ENCODE data around the gene EML4. TPM values are rescaled to one million over a fixed set of nuclear protein-coding genes. Genes with fewer than 3 reads are reported as not detected.
A peak's percentile ranks its signal among the peaks of the same experiment; 100 is the strongest.

EML4 gene
- total and polyA plus RNA-seq, 2 of the 13 experiments (the other 11 are each of a cell fraction or from before 2014, with no cell fraction given): 243 to 476 TPM

- peaks cover 61% of the 10 kb centered on the region for H4K20me1 ChIP-seq (ENCODE audit: insufficient read depth, low read length)
- FAIRE-seq (no peak), DNase-seq (ENCODE audit: low spot score) (no peak), ATAC-seq (peak; percentile 23)
- ChIA-PET POLR2A (interaction anchor here (0.6 to 4.2 kb wide), 8 partner anchors 10 to 101 kb away, joined by 3 to 33 read pairs (median 4); no protein-coding TSS in a partner anchor), CTCF (ENCODE audit: low intra/inter-chr PET ratio, low total read pairs) (interaction anchor here (1.1 kb wide), 1 partner anchor 97 kb away, joined by 3 read pairs; no protein-coding TSS in a partner anchor)
- BruUV-seq (replicated peaks): no TSS peak
- H3K9ac ChIP-seq (ENCODE audit: insufficient read depth, low read depth, low read length): peak overlapping the region; percentile 66; the same call in 1 of the 2 replicates
- peaks cover 100% of the 10 kb centered on the region for H3K4me1 ChIP-seq (ENCODE audit: insufficient read depth, low read length)
- H3K4me3 ChIP-seq (replicated peaks in 1 of 3; ENCODE audit: insufficient read depth in 1 of 3, low read depth in 2 of 3, low read length in 3 of 3): peak overlapping the region in 2 of 3 experiments; percentile 6 to 9; a peak in 2 of 6 replicates
- peak overlapping the region; percentile 98 for H3K27ac ChIP-seq (ENCODE audit: extremely low read length, insufficient read depth, low read length)
- in situ Hi-C loops (cut with HindIII; ENCODE audit: extremely low pct_ligation_motif_present, low pct_unique_long_range_greater_than_20kb) (loop anchor here (25.0 kb wide), 1 partner anchor 331 kb away; no protein-coding TSS in a partner anchor), intact Hi-C loops (cut with micrococcal nuclease; ENCODE audit: unreplicated experiment) (no loop called here)
- peak overlapping the region; percentile 76 for H3K4me2 ChIP-seq (ENCODE audit: low read depth, low read length)
- H3K79me2 ChIP-seq (ENCODE audit: insufficient read depth, low read length): peaks cover 100% of the 10 kb centered on the region
- no peak overlapping the region for H2AFZ ChIP-seq (ENCODE audit: low read length)
- H3K36me3 ChIP-seq (replicated peaks in 1 of 2; ENCODE audit: control insufficient read depth in 1 of 2, insufficient read depth in 2 of 2, low read length in 2 of 2): peaks cover 2 to 27% of the 10 kb centered on the region in 2 experiments
- WGBS (ENCODE audit: low lambda C conversion rate): 36% methylated on average over 3 of the region's 3 CpGs
- H3K27me3 ChIP-seq (ENCODE audit: control insufficient read depth in 1 of 2, insufficient read depth in 2 of 2, low read length in 2 of 2): no peaks in the 10 kb centered on the region
- H3K9me3 ChIP-seq (ENCODE audit: low read length): no peaks in the 10 kb centered on the region
- TF ChIP-seq PAXIP1 (CRISPR knock-in tag; conservative IDR thresholded peaks at IDR 0.05) (0 out of 2 replicates have a peak, but pooled peaks have one; percentile 23), HDAC6 (IDR thresholded peaks at IDR 0.05; ENCODE audit: low read depth, low read length) (no peak), MED1 (CRISPR knock-in tag; IDR thresholded peaks at IDR 0.05) (no peak), POLR2AphosphoS5 (IDR thresholded peaks at IDR 0.05; ENCODE audit: low read depth, low read length) (peak; percentile 20; the same call in 1 of the 2 replicates), NCOA2 (CRISPR knock-in tag; IDR thresholded peaks at IDR 0.05) (0 out of 2 replicates have a peak, but pooled peaks have one; percentile 2), ZNF652 (CRISPR knock-in tag; IDR thresholded peaks at IDR 0.05; ENCODE audit: borderline replicate concordance, low read depth) (0 out of 2 replicates have a peak, but pooled peaks have one; percentile 2), RXRA (CRISPR knock-in tag; IDR thresholded peaks at IDR 0.05) (no peak), AKAP8 (CRISPR knock-in tag; IDR thresholded peaks at IDR 0.05) (0 out of 2 replicates have a peak, but pooled peaks have one; percentile 7), ZNF12 (CRISPR knock-in tag; IDR thresholded peaks at IDR 0.05) (0 out of 2 replicates have a peak, but pooled peaks have one; percentile 12), PLRG1 (conservative IDR thresholded peaks at IDR 0.05) (no peak), PHF21A (CRISPR knock-in tag; IDR thresholded peaks at IDR 0.05) (no peak), TFDP2 (CRISPR knock-in tag; IDR thresholded peaks at IDR 0.05) (no peak), POLR2A (IDR thresholded peaks at IDR 0.05; ENCODE audit: insufficient read depth in 1 of 2, low read depth in 2 of 2, low read length in 2 of 2) (0 out of 4 replicates have a peak, but pooled peaks of 1 of the 2 experiments have one; percentile 13), NKX3-1 (CRISPR knock-in tag; IDR thresholded peaks at IDR 0.05) (no peak), KLF9 (CRISPR knock-in tag; IDR thresholded peaks at IDR 0.05; ENCODE audit: low read depth) (0 out of 2 replicates have a peak, but pooled peaks have one; percentile 14), ZBTB8A (CRISPR knock-in tag; IDR thresholded peaks at IDR 0.05; ENCODE audit: borderline replicate concordance, low read depth) (no peak), NFIC (IDR thresholded peaks at IDR 0.05; ENCODE audit: low read length) (0 out of 2 replicates have a peak, but pooled peaks have one; percentile 3)
These were observed 23.8 kb downstream of the EML4 start for GRCh38 chr2:42192652-42193566.

All from HepG2 (cell line).